Esophagus squamous epithelium (tissue), 5 donors: ENCODE measurements around the gene CTIF. TPM values are rescaled to one million over a fixed set of nuclear protein-coding genes. Genes with fewer than 3 reads are reported as not detected.

Experiments used
- DNase-seq: peaks from one replicate; lab custom pipeline; 2025; lab: John Stamatoyannopoulos, UW
- H3K27ac ChIP-seq, 4 donors: fragments of 200-600 bp; sonication (generic); one replicate each; pipeline ENCODE4 v1.5.1; 2016 to 2019; ENCODE audit warnings: mild to moderate bottlenecking in 1 of 4
- H3K27me3 ChIP-seq, 4 donors: fragments of 200-600 bp; sonication (generic); 1 replicate in 3 of 4; 2 replicates in 1 of 4; pipeline versions ENCODE4 v1.5.1 to v1.6.0; 2017 to 2021; ENCODE audit warnings: antibody characterized with exemption in 1 of 4
- H3K36me3 ChIP-seq, 3 donors: fragments of 200-600 bp; sonication (generic); one replicate each; pipeline ENCODE4 v1.5.1; 2016 to 2019
- H3K4me1 ChIP-seq, 3 donors: fragments of 200-600 bp; sonication (generic); one replicate each; pipeline ENCODE4 v1.5.1; 2017 to 2019
- H3K4me3 ChIP-seq, 4 donors: fragments of 200-600 bp; sonication (generic); 1 replicate in 3 of 4; 2 replicates in 1 of 4; pipeline ENCODE4 v1.5.1; 2016 to 2019; ENCODE audit warnings: mild to moderate bottlenecking in 2 of 4, moderate library complexity in 1 of 4
- H3K9me3 ChIP-seq, 3 donors: fragments of 200-600 bp; sonication (generic); one replicate each; pipeline ENCODE4 v1.5.1; 2016 to 2019
- CTCF ChIP-seq, 6 experiments: fragments of 450-650 bp in 4 of 6; fragments of 200-600 bp in 2 of 6; sonication (generic) in 2 of 6; IDR thresholded peaks; one replicate each; pipeline ENCODE4 v1.5.1; 2016 to 2019; ENCODE audit warnings: antibody characterized with exemption in 6 of 6, mild to moderate bottlenecking in 4 of 6, moderate library complexity in 4 of 6
- POLR2A ChIP-seq, 4 donors: fragments of 450-650 bp; IDR thresholded peaks; one replicate each; pipeline ENCODE4 v1.6.1; 2017; ENCODE audit warnings: antibody characterized with exemption in 4 of 4, mild to moderate bottlenecking in 4 of 4, moderate library complexity in 3 of 4
- WGBS, 2 donors: methylation state at CpG; one replicate each; pipeline ENCODE4 v1.1.5; 2018; 5-methylcytosine and 5-hydroxymethylcytosine counted together
- intact Hi-C: fragments of 100-400 bp; cut with DNase I; formaldehyde crosslinking; loops from one replicate; pipeline ENCODE4 v1.15.0; 2022
- total RNA-seq, 4 donors: library from RNA; depleted of rRNA; stranded (reverse); fragments of >200 nt; gene quantifications; one replicate each; pipeline ENCODE4 v1.1.0, GENCODE V29; 2016
- donor health status: DM: yes; HTN: yes; CAD: no.

Gene CTIF
- total RNA-seq, 4 donors from 2014 or later = 4.7 to 24.2 (median 10.2) TPM

- no peak overlapping the region for H3K27ac ChIP-seq
- H3K4me1 ChIP-seq = peaks cover 9 to 34% (median 16%) of the 10 kb centered on the region in 3 donors
- no peak for DNase-seq
- H3K4me3 ChIP-seq = no peak overlapping the region
- TF ChIP-seq CTCF (IDR thresholded peaks at IDR 0.05) = no peak
- TF ChIP-seq POLR2A (IDR thresholded peaks at IDR 0.05) = no peak
- no peaks in the 10 kb centered on the region for H3K27me3 ChIP-seq
- H3K9me3 ChIP-seq = no peaks in the 10 kb centered on the region
- H3K36me3 ChIP-seq = peaks cover 0 to 19% (median 0%) of the 10 kb centered on the region in 3 donors
- 95 to 98% methylated on average over 14 of the region's 14 CpGs for WGBS, 2 donors
- intact Hi-C loops = no loop called here
Measured at GRCh38 chr18:48824231-48824970, 285.6 kb downstream of the CTIF start.

DNA sequence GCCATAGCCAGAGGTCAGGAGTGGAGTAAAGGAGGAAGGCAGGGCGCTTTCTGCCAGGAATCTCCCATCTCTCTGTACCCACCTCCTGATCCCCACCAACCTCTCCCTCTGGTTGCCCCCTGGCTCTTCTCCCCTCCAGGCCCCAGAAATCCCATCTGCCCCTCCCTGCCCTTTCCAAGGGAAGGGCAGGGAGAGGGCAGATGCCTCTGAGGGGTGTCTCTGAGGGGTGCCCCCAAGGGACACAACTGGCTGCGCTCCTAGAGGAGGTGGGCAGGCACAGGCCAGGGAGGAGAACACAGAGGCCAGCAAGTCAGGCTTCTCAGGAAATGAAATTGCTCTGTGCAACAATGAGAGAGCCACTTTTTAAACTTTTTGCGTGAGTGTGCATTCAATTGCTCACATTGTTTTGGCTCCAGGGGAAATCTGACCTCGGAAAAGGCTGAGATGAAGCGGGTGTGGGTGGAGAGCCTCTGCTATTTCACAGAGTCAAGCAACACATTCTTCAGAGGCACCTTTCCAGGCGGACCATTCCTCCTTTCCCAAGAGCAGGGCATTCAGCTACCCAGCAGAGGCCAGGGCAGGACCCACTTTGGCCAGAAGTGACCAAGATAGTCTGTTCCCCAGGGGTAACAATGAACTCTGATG, 286.4 kb downstream of the CTIF start:
- no peaks in the 10 kb centered on the region for H3K9me3 ChIP-seq
- H3K27ac ChIP-seq = peak overlapping the region in 1 of 4 donors; percentile 10
- no peak overlapping the region for H3K4me3 ChIP-seq
- intact Hi-C loops = no loop called here
- no peaks in the 10 kb centered on the region for H3K27me3 ChIP-seq
- H3K36me3 ChIP-seq = peaks cover 0 to 11% (median 3%) of the 10 kb centered on the region in 3 donors
- 53 to 88% methylated on average over 1 to 4 of the region's 6 CpGs for WGBS, 2 donors
- TF ChIP-seq POLR2A (IDR thresholded peaks at IDR 0.05) (no peak), CTCF (IDR thresholded peaks at IDR 0.05) (no peak)
- H3K4me1 ChIP-seq = peaks cover 15 to 42% (median 16%) of the 10 kb centered on the region in 3 donors
- no peak for DNase-seq

DNA sequence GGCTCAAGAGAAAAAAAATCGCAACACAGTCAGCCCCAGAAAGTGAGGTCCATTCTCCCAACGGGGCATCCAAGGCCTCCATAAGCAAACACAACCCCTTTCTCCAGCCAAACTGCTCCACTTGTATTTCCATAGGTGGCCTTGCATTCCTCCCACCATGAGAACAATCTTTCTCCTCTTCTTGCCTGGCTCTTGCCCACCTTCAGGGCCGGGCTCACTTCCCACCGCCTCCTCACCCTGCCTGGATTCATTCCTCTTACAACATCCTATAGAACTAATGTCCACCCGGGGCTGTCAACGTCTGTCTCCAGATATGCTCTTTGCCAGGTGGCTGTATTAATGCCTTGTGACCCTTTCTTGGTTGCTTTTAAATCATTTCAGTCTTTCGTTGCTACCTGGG, 287.4 kb downstream of the CTIF start:
- intact Hi-C loops = no loop called here
- no peak overlapping the region for H3K27ac ChIP-seq
- 91 to 94% methylated on average over 7 of the region's 7 CpGs for WGBS, 2 donors

GRCh38 chr18:48826806-48827205, 288.0 kb downstream of the CTIF start:
- H3K27me3 ChIP-seq = no peaks in the 10 kb centered on the region
- DNase-seq = no peak
- H3K4me3 ChIP-seq = no peak overlapping the region
- H3K4me1 ChIP-seq = peaks cover 15 to 47% (median 16%) of the 10 kb centered on the region in 3 donors
- peak overlapping the region in 1 of 4 donors; percentile 2 for H3K27ac ChIP-seq
- H3K9me3 ChIP-seq = no peaks in the 10 kb centered on the region
- H3K36me3 ChIP-seq = peaks cover 0 to 4% (median 0%) of the 10 kb centered on the region in 3 donors
- intact Hi-C loops = no loop called here
- 90 to 98% methylated on average over 7 to 8 of the region's 8 CpGs for WGBS, 2 donors
- TF ChIP-seq POLR2A (IDR thresholded peaks at IDR 0.05) = no peak
- no peak for TF ChIP-seq CTCF (IDR thresholded peaks at IDR 0.05)

More for the DNA sequence above, 287.4 kb downstream of the CTIF start:
- no peaks in the 10 kb centered on the region for H3K9me3 ChIP-seq
- H3K4me1 ChIP-seq = peaks cover 15 to 45% (median 16%) of the 10 kb centered on the region in 3 donors
- TF ChIP-seq CTCF (IDR thresholded peaks at IDR 0.05) (no peak), POLR2A (IDR thresholded peaks at IDR 0.05) (no peak)
- DNase-seq = no peak
- no peaks in the 10 kb centered on the region for H3K27me3 ChIP-seq
- H3K36me3 ChIP-seq = peaks cover 0 to 4% (median 3%) of the 10 kb centered on the region in 3 donors
- H3K4me3 ChIP-seq = no peak overlapping the region
